ENCODE data around the gene PYCR2. TPM values are rescaled to one million over a fixed set of nuclear protein-coding genes. Genes with fewer than 3 reads are reported as not detected.

Gene PYCR2
- total RNA-seq, 2 donors from 2014 or later: 34.2 to 52.4 TPM

- peaks cover 83% of the 10 kb centered on the region for H3K4me1 ChIP-seq
These were observed 48.8 kb downstream of the PYCR2 start for GRCh38 chr1:225875044-225875815.

GRCh38 chr1:225874431-225874830 is 49.6 kb downstream of the PYCR2 start:
- Histone ChIP-seq H3K4me3 (no peak overlapping the region), H3K9me3 (no peaks in the 10 kb centered on the region), H3K36me3 (replicated peaks in 1 of 2; ENCODE audit: insufficient read depth in 1 of 2, low read depth in 2 of 2) (peaks cover 10 to 19% of the 10 kb centered on the region in 2 donors), H3K27me3 (no peaks in the 10 kb centered on the region), H3K4me1 (peaks cover 75% of the 10 kb centered on the region), H3K27ac (peak overlapping the region; percentile 92 to 98 (median 96))
- DNase-seq: no peak
- no peak for ATAC-seq
- TF ChIP-seq CTCF (IDR thresholded peaks at IDR 0.05) (no peak), POLR2A (IDR thresholded peaks at IDR 0.05) (no peak)
- intact Hi-C loops (cut with DNase I): no loop called here
- WGBS, 2 donors: 85 to 86% methylated on average over 4 to 11 of the region's 11 CpGs

More at GRCh38 chr1:225875044-225875815, 48.8 kb downstream of the PYCR2 start:
- peaks cover 10 to 19% of the 10 kb centered on the region in 2 donors for H3K36me3 ChIP-seq (replicated peaks in 1 of 2; ENCODE audit: insufficient read depth in 1 of 2, low read depth in 2 of 2)
- TF ChIP-seq POLR2A (IDR thresholded peaks at IDR 0.05): peak in 1 of 3 donors; percentile 14
- no peak for TF ChIP-seq CTCF (IDR thresholded peaks at IDR 0.05)
- peak overlapping the region; percentile 92 to 98 (median 96) for H3K27ac ChIP-seq
- WGBS, 2 donors: 59 to 86% methylated on average over 8 to 12 of the region's 12 CpGs
- H3K9me3 ChIP-seq: no peaks in the 10 kb centered on the region
- H3K27me3 ChIP-seq: no peaks in the 10 kb centered on the region
- DNase-seq (peak; percentile 75 to 86 (median 84)), ATAC-seq (peak; percentile 79)
- H3K4me3 ChIP-seq: no peak overlapping the region
- intact Hi-C loops (cut with DNase I): no loop called here

GRCh38 chr1:225873281-225873850 is 50.7 kb downstream of the PYCR2 start:
- intact Hi-C loops (cut with DNase I): no loop called here
- no peak for DNase-seq
- TF ChIP-seq CTCF (IDR thresholded peaks at IDR 0.05) (no peak), POLR2A (IDR thresholded peaks at IDR 0.05) (no peak)
- WGBS, 2 donors: 83 to 91% methylated on average over 7 to 10 of the region's 10 CpGs
- Histone ChIP-seq H3K36me3 (replicated peaks in 1 of 2; ENCODE audit: insufficient read depth in 1 of 2, low read depth in 2 of 2) (peaks cover 12 to 19% of the 10 kb centered on the region in 2 donors), H3K27ac (peak overlapping the region in 2 of 4 donors; percentile 32 to 96), H3K4me3 (no peak overlapping the region), H3K4me1 (peaks cover 64% of the 10 kb centered on the region), H3K27me3 (no peaks in the 10 kb centered on the region), H3K9me3 (no peaks in the 10 kb centered on the region)
- no peak for ATAC-seq

- Histone ChIP-seq H3K4me1 (peaks cover 51% of the 10 kb centered on the region), H3K36me3 (replicated peaks in 1 of 2; ENCODE audit: insufficient read depth in 1 of 2, low read depth in 2 of 2) (peaks cover 18 to 19% of the 10 kb centered on the region in 2 donors), H3K27me3 (no peaks in the 10 kb centered on the region), H3K9me3 (no peaks in the 10 kb centered on the region), H3K4me3 (no peak overlapping the region), H3K27ac (peak overlapping the region in 3 of 4 donors; percentile 2 to 28 (median 24))
- 61 to 68% methylated on average over 3 of the region's 3 CpGs for WGBS, 2 donors
- ATAC-seq (no peak), DNase-seq (no peak)
- TF ChIP-seq POLR2A (IDR thresholded peaks at IDR 0.05) (no peak), CTCF (IDR thresholded peaks at IDR 0.05) (no peak)
- intact Hi-C loops (cut with DNase I): no loop called here
These were observed 52.0 kb downstream of the PYCR2 start for GRCh38 chr1:225872075-225872430.

Measured in body of pancreas (tissue), 4 donors.